Measurements from ENCODE around the gene PBX4. TPM values are rescaled to one million over a fixed set of nuclear protein-coding genes. Genes with fewer than 3 reads are reported as not detected.

Gene PBX4
- total RNA-seq, 1 donor from 2014 or later, result 0.53 TPM

DNA sequence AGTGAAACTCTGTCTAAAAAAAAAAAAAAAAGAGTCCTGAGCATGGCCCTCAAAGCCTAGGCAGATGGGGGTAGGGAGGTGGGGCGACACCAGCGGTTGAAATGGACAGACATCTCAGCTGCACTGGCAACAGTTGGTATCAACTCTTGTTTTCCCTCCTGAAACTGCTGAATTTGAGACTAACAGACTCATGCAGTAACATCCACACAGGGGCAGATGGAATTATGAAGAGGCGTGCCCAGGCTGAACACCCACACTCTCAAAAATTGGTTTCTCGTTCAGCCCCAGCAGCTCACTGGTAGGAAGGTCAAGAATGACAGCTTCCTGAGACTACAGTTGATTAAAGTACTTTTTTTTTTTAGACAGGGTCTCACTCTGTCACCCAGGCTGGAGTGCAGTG, 24.1 kb downstream of the PBX4 start:
- FAIRE-seq, result no peak
- no peak overlapping the region for H3K4me3 ChIP-seq (ENCODE audit: low read depth, low read length)

DNA sequence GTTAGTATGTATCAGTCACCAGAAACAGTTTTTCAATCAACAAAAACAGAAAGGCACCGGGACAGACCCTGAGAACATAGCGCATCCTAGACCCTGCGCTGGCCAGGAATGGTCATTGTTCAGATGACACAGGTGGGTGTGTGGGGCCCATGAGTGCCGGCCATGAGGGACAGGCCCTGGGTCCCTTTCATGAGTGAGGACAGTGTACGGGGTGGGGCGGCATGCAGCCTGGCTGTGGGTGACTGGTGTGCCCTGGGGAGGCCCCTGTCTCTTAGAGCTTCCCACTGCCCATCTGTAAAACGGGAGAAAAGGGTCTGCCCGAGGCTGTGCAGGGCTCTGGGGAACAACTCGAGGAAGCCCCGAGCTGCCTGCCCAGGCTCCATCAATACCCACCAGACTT, 25.8 kb downstream of the PBX4 start:
- no peak overlapping the region for H3K4me3 ChIP-seq (ENCODE audit: low read depth, low read length)
- H3K27me3 ChIP-seq (ENCODE audit: control insufficient read depth, insufficient read depth, low read length), result no peaks in the 10 kb centered on the region
- TF ChIP-seq, protein P1, sequence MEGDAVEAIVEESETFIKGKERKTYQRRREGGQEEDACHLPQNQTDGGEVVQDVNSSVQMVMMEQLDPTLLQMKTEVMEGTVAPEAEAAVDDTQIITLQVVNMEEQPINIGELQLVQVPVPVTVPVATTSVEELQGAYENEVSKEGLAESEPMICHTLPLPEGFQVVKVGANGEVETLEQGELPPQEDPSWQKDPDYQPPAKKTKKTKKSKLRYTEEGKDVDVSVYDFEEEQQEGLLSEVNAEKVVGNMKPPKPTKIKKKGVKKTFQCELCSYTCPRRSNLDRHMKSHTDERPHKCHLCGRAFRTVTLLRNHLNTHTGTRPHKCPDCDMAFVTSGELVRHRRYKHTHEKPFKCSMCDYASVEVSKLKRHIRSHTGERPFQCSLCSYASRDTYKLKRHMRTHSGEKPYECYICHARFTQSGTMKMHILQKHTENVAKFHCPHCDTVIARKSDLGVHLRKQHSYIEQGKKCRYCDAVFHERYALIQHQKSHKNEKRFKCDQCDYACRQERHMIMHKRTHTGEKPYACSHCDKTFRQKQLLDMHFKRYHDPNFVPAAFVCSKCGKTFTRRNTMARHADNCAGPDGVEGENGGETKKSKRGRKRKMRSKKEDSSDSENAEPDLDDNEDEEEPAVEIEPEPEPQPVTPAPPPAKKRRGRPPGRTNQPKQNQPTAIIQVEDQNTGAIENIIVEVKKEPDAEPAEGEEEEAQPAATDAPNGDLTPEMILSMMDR (IDR thresholded peaks at IDR 0.05; ENCODE audit: insufficient read depth, low read length, severe bottlenecking), result no peak
- FAIRE-seq (no peak), DNase-seq (ENCODE audit: low read depth) (no peak)
- no peaks in the 10 kb centered on the region for H3K36me3 ChIP-seq (ENCODE audit: control insufficient read depth, insufficient read depth, low read length)

More for the DNA sequence above, 24.1 kb downstream of the PBX4 start:
- Histone ChIP-seq H3K27me3 (ENCODE audit: control insufficient read depth, insufficient read depth, low read length) (no peaks in the 10 kb centered on the region), H3K36me3 (ENCODE audit: control insufficient read depth, insufficient read depth, low read length) (no peaks in the 10 kb centered on the region)
- TF ChIP-seq, protein P1 (IDR thresholded peaks at IDR 0.05; ENCODE audit: insufficient read depth, low read length, severe bottlenecking), result no peak
- DNase-seq (ENCODE audit: low read depth), result no peak

DNA sequence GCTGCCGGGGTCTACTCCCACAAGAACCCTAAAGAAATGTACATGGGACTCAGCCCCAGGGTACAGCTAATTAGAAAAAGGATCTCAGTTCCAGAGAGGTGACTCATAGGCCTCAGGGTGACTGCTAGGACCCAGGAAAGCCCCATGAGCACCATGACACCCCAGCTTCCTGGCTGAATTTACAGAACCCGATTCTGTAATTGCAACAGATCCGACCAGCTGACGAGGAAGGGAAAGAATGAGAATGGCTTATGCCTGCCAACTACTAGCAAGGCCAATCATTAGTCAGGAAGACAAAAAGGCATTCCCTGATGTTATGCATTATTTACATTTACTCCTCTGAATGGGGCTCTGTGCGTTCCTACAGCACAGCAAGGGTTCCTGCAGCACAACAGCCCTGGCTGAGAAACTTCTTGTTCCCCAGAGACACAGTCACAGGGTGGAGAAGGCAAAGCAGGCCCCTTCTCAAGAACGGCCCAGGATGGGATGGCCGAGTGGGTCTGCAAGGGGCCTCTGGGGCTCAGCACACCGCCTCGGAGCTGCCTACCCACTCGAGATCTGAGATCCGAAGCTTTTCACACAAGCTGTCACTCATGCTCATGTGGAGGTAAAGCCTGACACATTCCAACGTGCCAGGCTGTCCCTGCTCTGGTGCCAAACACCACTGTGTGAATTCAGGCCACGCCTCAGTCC, 27.2 kb downstream of the PBX4 start:
- H3K4me3 ChIP-seq (ENCODE audit: low read depth, low read length), result no peak overlapping the region
- FAIRE-seq (peak; percentile 32), DNase-seq (ENCODE audit: low read depth) (peak; percentile 99)
- H3K27me3 ChIP-seq (ENCODE audit: control insufficient read depth, insufficient read depth, low read length), result no peaks in the 10 kb centered on the region
- H3K36me3 ChIP-seq (ENCODE audit: control insufficient read depth, insufficient read depth, low read length), result no peaks in the 10 kb centered on the region
- TF ChIP-seq, protein P1 (IDR thresholded peaks at IDR 0.05; ENCODE audit: insufficient read depth, low read length, severe bottlenecking), result no peak

DNA sequence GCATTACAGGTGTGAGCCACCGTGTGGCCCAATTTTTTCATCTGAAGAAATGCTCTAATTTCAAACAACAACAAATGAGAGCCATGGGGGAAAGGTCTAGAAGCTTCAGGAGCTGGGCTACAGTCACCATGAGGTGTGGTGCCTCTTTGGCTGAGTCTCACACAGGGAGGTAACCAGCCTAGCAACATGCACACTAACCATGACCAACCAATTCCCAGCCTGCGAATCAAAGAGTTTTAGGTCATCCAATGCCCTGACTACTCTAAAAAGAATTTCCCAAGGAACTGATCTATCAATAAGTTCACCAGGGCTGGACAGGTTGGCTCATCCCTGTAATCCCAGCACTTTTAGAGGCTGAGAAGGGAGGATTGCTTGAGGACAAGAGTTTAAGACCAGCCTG, 29.9 kb downstream of the PBX4 start:
- DNase-seq (ENCODE audit: low read depth), result peak; percentile 73
- H3K36me3 ChIP-seq (ENCODE audit: control insufficient read depth, insufficient read depth, low read length), result no peaks in the 10 kb centered on the region
- peak; percentile 18 for FAIRE-seq
- TF ChIP-seq, protein P1 (IDR thresholded peaks at IDR 0.05; ENCODE audit: insufficient read depth, low read length, severe bottlenecking), result no peak
- no peak overlapping the region for H3K4me3 ChIP-seq (ENCODE audit: low read depth, low read length)
- no peaks in the 10 kb centered on the region for H3K27me3 ChIP-seq (ENCODE audit: control insufficient read depth, insufficient read depth, low read length)

DNA sequence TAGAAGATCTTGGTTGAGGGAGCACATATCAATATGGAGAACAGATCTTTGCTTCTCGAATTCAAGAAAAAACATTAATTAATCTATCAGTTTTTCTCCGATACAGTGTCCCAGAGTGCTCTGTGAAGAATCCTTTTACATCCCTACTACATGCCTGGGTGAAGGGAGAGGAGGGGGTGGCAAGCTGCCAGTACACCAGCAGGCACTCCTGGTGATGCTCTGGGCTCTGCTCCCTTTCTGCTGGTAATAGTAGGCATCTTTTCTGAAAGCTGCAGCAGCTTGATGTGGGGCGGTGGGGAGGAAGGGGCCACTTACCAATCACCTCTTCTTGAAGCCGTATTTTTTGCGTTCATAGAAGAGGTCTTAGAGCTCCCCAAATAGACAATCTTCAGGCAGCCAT, 30.7 kb downstream of the PBX4 start:
- TF ChIP-seq, protein P1 (IDR thresholded peaks at IDR 0.05; ENCODE audit: insufficient read depth, low read length, severe bottlenecking), result no peak
- FAIRE-seq (no peak), DNase-seq (ENCODE audit: low read depth) (no peak)
- H3K36me3 ChIP-seq (ENCODE audit: control insufficient read depth, insufficient read depth, low read length), result no peaks in the 10 kb centered on the region
- H3K4me3 ChIP-seq (ENCODE audit: low read depth, low read length), result no peak overlapping the region
- H3K27me3 ChIP-seq (ENCODE audit: control insufficient read depth, insufficient read depth, low read length), result no peaks in the 10 kb centered on the region

DNA sequence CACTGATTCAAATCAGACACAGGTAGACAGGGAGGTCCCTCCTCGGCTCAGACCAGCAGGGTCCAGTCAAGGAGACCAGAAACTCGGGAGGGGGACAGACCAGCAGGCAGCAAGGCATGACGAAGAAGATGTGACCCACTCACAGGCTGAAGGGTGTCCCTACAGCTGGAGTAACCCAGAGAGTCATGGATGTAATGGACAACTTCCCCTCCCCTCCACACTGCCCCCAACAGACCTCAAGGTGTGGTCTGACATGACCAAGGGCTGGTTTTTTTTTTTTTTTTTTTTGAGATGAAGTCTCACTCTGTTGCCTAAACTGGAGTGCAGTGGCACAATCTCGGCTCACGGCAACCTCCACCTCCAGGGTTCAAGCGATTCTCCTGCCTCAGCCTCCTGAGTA, 34.1 kb downstream of the PBX4 start:
- FAIRE-seq (peak; percentile 77), DNase-seq (ENCODE audit: low read depth) (no peak)
- no peak overlapping the region for H3K4me3 ChIP-seq (ENCODE audit: low read depth, low read length)
- TF ChIP-seq, protein P1 (IDR thresholded peaks at IDR 0.05; ENCODE audit: insufficient read depth, low read length, severe bottlenecking), result no peak
- H3K36me3 ChIP-seq (ENCODE audit: control insufficient read depth, insufficient read depth, low read length), result no peaks in the 10 kb centered on the region
- no peaks in the 10 kb centered on the region for H3K27me3 ChIP-seq (ENCODE audit: control insufficient read depth, insufficient read depth, low read length)
